ENCODE measurements around the gene ANO10.

DNA sequence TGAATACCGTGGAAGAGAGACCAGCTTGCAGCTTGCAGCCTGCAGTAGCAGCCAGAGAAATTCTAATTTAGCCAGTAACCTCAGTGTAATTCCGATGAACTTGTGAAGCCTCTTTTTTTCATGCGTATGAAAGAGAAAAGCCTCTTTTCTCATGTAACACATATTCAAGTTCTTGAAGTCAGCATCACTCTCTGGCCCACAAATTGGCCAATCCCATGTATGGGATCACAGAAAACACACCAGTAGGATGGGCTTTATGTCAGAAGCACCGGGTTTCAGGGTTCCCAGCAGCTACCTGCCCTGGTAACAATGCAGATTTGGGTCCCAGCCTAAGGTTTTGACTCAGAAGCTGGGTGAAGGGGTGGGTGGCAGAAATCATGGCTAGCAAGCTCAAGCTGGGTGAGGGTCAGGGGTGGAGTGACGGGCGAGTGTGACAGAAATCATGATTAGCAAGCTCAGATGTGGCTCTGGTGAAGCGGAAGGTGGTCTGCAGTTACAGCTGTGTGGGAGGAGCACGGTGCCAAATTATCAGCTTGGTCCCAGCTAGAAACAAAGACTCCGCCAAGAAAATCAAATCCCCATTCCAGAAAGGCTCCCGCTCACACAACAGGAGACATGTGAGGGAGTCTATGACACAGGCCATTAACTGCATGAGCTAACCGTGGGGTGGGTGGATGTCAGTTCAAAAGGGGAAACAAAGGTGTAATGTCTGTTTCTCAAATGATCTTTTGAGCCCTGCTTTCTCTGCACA is 248.8 kb downstream of the ANO10 start:
- TF ChIP-seq ATF2 (tag by site-specific recombination; IDR thresholded peaks at IDR 0.05; ENCODE audit: low read depth) (no peak), CTCF (tag by site-specific recombination; IDR thresholded peaks at IDR 0.05) (no peak), ZNF16 (tag by site-specific recombination; IDR thresholded peaks at IDR 0.05; ENCODE audit: low read depth) (no peak), ZNF513 (tag by site-specific recombination; IDR thresholded peaks at IDR 0.05) (no peak), ZNF48 (tag by site-specific recombination; IDR thresholded peaks at IDR 0.05) (no peak), ZNF302 (tag by site-specific recombination; IDR thresholded peaks at IDR 0.05; ENCODE audit: low read depth) (no peak)
- TF ChIP-seq, protein P1, sequence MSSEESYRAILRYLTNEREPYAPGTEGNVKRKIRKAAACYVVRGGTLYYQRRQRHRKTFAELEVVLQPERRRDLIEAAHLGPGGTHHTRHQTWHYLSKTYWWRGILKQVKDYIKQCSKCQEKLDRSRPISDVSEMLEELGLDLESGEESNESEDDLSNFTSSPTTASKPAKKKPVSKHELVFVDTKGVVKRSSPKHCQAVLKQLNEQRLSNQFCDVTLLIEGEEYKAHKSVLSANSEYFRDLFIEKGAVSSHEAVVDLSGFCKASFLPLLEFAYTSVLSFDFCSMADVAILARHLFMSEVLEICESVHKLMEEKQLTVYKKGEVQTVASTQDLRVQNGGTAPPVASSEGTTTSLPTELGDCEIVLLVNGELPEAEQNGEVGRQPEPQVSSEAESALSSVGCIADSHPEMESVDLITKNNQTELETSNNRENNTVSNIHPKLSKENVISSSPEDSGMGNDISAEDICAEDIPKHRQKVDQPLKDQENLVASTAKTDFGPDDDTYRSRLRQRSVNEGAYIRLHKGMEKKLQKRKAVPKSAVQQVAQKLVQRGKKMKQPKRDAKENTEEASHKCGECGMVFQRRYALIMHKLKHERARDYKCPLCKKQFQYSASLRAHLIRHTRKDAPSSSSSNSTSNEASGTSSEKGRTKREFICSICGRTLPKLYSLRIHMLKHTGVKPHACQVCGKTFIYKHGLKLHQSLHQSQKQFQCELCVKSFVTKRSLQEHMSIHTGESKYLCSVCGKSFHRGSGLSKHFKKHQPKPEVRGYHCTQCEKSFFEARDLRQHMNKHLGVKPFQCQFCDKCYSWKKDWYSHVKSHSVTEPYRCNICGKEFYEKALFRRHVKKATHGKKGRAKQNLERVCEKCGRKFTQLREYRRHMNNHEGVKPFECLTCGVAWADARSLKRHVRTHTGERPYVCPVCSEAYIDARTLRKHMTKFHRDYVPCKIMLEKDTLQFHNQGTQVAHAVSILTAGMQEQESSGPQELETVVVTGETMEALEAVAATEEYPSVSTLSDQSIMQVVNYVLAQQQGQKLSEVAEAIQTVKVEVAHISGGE (tag by site-specific recombination; conservative IDR thresholded peaks at IDR 0.05; ENCODE audit: low read depth), result no peak
